GM04504 (cell line): ENCODE data around the gene TSPAN15.
"Not testable (repeated sequence)": the region's sequence is repeated elsewhere in the genome, so short reads cannot be mapped to it uniquely, and the experiment has no call there.

Experiments
- DNase-seq: peaks from one replicate; pipeline ENCODE4 v3.0.0-alpha.2; 2012; ENCODE audit warnings: low read depth

TSPAN15 gene

GRCh38 chr10:69446650-69447151 is 4.6 kb upstream of the TSPAN15 start:
- peak; percentile 73 for DNase-seq

DNA sequence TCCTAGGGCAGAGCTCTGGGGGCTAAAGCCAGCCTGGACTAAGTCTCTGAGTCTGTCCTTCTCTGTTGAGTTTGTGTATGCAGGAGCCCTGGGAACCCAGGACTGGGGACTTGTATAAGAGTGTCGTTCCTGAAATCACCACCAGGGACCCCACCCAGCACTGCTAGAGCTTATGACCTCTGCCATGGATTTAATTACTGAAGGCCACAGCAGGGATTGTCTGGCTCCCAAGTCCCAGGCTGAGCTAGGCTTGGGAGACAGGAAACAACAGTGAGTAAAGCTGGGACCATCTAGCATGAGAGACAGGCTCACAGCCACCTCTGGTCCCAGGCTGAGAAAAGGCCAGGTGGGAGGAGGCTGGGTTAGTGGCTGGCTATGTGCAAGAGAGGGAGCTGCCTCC is 1.4 kb upstream of the TSPAN15 start:
- DNase-seq, result peak; percentile 32

DNA sequence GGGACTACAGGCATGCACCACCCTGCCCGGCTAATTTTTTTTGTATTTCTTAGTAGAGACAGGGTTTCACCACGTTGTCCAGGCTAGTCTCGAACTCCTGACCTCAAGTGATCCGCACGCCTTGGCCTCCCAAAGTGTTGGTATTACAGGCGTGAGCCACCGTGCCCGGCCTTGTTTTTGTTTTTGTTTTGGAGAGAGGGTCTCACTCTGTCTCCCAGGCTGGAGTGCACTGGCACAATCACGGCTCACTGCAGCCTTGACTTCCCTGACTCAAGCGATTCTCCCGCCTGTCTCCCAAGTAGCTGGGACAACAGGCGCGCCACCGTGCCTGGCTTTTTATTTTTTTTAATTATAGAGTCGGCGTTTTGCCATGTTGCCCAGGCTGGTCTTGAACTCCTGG is 870 bp upstream of the TSPAN15 start:
- not testable (repeated sequence) for DNase-seq

GRCh38 chr10:69451784-69452251 is 553 bp downstream of the TSPAN15 start:
- DNase-seq, result no peak

- no peak for DNase-seq
Observed at GRCh38 chr10:69452676-69453415, 1.6 kb downstream of the TSPAN15 start.

GRCh38 chr10:69453795-69454194 is 2.5 kb downstream of the TSPAN15 start:
- DNase-seq, result no peak

DNA sequence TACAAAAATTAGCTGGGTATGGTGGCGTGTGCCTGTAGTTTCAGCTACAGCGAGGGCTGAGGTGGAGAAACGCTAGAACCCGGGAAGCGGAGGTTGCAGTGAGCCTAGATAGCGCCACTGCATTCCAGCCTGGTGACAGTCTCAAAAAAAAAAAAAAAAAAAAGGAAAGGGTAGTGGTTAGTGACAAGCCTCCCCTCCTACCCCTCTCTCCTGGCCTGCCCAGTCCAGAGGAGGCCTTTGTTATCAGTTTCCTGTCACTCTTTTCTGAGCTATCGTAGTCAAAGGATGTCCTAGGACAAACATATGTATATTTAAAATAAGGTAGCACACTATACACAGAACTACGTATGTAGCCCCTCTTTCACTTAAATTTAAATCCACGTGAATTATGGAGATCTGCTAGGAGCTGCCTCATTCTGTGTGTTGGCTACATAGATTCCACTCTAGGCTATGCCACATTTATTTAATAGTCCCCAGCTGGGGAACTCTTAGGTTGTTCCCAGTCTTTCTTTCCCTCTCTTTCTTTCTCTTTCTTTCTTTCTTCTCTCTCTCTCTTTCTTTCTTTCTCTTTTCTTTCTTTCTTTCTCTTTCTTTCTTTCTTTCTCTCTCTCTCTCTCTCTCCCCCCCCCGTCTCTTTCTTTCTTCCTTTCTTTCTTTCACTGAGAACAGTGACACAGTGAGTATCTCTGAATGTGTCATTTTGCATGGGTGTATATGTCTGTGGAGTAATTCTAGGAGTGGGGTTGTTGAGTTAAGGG is 3.9 kb downstream of the TSPAN15 start:
- DNase-seq, result no peak

DNA sequence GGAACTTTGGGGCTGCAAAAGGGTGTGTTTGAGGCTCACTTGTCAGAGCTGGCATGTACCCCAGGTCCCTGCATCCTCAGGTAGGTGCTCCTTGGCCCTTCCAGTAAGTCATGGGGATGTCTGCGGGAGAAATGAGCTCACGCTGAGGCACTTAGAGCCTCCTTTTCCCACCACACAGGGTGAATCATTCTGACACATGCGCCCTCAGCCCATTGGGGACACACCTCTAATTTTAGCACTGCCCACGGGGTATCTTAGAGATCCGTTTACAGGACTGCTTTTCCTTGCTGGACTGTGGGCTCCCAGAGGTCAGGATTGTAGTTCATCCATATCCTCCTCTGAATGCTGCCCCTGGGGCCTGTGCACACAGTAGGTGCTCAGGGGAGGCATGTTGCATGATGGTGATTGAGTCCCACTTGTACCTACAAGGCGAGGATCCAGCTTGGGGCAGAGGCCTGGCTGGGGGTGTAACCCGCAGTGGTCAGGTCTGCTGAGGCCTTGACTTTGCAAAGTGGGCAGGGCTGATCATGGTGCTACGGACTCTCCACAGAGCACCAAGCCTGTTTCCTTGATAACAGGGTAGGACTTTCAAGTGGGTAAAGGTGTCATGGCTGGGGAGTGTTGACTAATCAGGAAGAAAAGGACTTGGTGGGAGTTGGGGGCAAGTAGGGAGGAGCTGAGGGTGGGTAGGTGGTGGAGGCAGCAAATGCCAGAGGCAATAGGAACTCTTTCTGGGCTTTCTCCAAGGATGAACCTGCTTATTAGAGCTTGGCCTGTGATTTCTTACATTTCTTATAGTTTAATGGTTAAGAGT is 5.8 kb downstream of the TSPAN15 start:
- DNase-seq, result no peak

DNA sequence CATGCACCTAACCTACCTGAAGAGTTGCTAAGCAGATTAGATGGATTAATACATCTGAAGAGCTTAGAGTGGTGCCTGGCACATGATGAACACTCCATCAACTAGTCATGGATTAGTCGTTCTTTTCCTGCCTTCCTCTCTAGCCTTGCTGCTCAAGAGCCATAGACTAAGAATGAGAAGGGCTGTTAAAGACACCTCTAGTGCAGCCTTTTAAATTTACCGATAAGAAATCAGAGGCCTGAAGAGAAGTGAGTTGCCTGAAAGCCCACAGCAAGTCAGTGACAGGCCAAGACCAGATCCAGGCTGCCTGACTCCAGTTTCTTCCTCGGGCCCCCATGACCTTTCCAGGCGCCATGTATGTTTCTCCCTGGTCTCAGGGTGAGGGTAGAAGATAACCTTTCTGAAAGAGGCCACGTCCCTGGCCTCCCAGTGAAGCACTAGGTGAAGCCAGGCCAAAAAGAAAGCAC is 6.5 kb downstream of the TSPAN15 start:
- DNase-seq, result no peak

GRCh38 chr10:69458430-69459100 is 7.3 kb downstream of the TSPAN15 start:
- no peak for DNase-seq

DNA sequence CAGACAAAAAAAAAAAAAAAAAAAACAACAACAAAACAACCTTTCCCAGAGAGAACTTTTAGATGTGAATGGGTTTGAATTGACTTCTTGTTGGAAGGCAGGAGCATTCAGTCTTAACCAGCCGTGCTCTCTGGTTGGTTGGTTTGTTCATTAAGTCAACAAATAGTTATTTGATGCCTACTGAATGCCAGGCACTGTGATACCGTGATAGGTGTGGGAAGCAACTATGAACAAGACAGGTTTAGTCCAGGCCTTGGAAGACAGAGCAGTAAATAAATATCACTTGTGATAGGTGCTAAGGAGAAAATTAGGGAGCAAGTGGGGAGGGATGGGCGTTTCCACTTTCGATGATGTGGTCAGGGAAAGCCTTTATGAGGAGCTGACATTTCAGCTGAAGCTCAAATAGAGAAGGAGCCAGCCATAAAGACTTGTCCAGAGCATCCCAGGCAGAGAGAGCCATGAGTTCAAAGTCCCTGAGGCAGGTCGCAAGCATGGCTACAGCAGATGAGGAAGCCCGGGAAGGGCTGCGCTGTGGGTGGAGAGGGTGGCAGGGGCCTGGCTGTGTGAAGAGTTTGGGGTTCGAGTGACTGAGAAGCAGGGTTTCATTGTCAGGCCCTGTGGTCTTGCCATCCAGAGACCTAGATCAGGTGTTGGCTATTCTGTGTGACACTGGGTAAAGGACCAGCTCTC is 8.0 kb downstream of the TSPAN15 start:
- DNase-seq, result no peak

- DNase-seq, result no peak
Observed at GRCh38 chr10:69459893-69460575, 8.8 kb downstream of the TSPAN15 start.

DNA sequence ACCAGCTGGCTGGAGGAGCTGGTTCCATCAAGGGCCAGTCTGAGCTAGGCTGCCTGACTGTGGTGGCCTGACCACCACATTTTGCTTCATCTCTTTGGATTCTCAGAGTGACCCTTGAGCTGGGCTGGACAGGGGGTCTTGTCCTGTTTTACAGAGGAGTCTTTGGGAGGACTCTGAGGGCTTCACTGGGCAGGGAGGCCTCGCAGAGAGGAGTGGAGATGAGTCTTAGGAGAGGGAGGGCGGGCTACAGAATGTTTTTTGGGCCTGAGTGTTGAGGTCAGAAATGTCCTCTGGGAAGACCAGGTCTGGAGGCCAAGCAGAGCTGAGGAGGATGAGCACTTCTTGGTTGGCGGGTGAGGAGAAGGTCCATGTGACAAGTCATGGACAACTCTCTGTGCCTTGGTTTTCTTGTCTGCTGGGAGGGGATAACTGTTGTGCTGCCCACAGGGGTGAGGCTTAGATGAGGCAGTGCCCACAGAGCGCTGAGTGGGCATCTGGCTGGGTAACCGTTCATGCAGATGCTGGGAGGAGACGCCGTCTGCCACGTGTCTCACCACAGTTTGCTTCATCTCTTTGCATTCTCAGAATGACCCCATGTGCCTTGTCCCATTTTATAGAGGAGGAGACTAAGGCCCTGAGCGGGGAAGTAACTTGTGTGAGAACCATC is 9.4 kb downstream of the TSPAN15 start:
- no peak for DNase-seq

GRCh38 chr10:69461243-69462025 is 10.2 kb downstream of the TSPAN15 start:
- no peak for DNase-seq

GRCh38 chr10:69463886-69464285 is 12.6 kb downstream of the TSPAN15 start:
- no peak for DNase-seq

DNA sequence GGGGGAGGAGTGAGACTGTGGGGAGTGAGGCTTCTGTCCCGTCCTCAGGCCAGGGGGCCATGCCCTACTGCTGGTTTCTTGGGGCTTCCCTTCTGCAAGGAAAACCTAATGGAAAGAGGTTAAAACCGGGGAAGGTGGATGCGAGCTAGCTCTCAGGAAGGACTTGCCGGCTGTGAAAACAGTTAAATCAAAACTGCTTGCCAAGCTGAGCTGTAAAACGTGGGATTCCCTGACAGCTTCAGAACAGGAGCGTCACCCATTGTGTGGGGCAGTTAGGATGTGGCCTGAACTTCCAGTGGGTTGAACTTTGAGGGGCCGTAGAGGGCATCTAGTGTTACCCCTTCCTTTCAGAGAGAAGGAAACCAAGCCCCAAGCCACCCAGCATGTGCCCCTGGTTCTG is 13.1 kb downstream of the TSPAN15 start:
- DNase-seq, result no peak

DNA sequence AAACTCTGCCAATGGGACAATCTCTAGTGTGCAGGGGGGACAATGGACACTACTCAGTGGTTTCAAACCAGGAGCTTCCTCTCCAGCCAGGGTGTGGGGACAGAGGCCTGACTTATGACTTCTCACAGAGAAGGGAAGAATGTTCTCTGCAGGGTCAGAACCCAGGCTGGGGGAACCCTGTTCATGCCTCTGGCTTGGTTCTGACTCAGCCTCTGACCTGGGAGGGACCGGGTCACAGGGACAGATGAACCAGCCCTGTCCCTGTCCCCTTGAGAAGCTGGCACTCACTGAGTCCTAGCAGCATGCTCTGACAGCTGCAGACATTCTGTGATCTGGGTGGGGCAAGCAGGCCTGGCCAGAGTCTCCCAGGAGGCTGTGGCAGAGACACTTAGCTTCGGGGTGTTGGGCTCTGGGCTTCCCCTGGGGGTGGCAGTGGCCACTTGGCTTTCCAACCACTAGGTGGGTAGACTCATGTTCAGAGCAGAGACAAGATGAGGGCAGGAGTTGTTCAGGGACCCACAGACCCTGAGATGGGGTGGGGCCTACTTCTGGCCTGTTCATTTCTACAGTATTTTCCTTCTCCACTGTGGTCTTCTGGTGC is 13.6 kb downstream of the TSPAN15 start:
- DNase-seq, result no peak

GRCh38 chr10:69465457-69466157 is 14.3 kb downstream of the TSPAN15 start:
- no peak for DNase-seq
